ENCODE data around the gene PLXND1.

Gene PLXND1

GRCh38 chr3:129603561-129603942 lies 2.9 kb downstream of the PLXND1 start:
- DNase-seq (ENCODE audit: low read depth, low spot score), result no peak
- Histone ChIP-seq H3K36me3 (ENCODE audit: insufficient read depth, insufficient read length, low read length) (peaks cover 51% of the 10 kb centered on the region), H3K9ac (ENCODE audit: insufficient read length, low read depth) (peak overlapping the region; percentile 85), H3K4me3 (ENCODE audit: insufficient read length, low read depth) (peak overlapping the region; percentile 75), H3K27me3 (ENCODE audit: insufficient read depth, insufficient read length) (peaks cover 13% of the 10 kb centered on the region), H3K4me1 (ENCODE audit: insufficient read depth, insufficient read length) (peaks cover 60% of the 10 kb centered on the region), H3K9me3 (ENCODE audit: insufficient read depth, low read length) (no peaks in the 10 kb centered on the region)
- TF ChIP-seq ZNF274 (IDR thresholded peaks at IDR 0.05; ENCODE audit: low read depth, low read length), result no peak
- no peak for TF ChIP-seq SUZ12 (IDR thresholded peaks at IDR 0.05; ENCODE audit: extremely low read depth, insufficient read depth, insufficient read length)
- no peak for TF ChIP-seq YY1 (IDR thresholded peaks at IDR 0.05; ENCODE audit: insufficient read depth, insufficient read length)

GRCh38 chr3:129602730-129603560 lies 3.5 kb downstream of the PLXND1 start:
- Histone ChIP-seq H3K36me3 (ENCODE audit: insufficient read depth, insufficient read length, low read length) (peaks cover 53% of the 10 kb centered on the region), H3K4me3 (ENCODE audit: insufficient read length, low read depth) (peak overlapping the region; percentile 75), H3K9ac (ENCODE audit: insufficient read length, low read depth) (peak overlapping the region; percentile 85)

GRCh38 chr3:129602309-129602708 lies 4.2 kb downstream of the PLXND1 start:
- peaks cover 61% of the 10 kb centered on the region for H3K4me1 ChIP-seq (ENCODE audit: insufficient read depth, insufficient read length)
- H3K9me3 ChIP-seq (ENCODE audit: insufficient read depth, low read length), result no peaks in the 10 kb centered on the region
- peaks cover 13% of the 10 kb centered on the region for H3K27me3 ChIP-seq (ENCODE audit: insufficient read depth, insufficient read length)
- TF ChIP-seq SUZ12 (IDR thresholded peaks at IDR 0.05; ENCODE audit: extremely low read depth, insufficient read depth, insufficient read length) (no peak), YY1 (IDR thresholded peaks at IDR 0.05; ENCODE audit: insufficient read depth, insufficient read length) (no peak), ZNF274 (IDR thresholded peaks at IDR 0.05; ENCODE audit: low read depth, low read length) (no peak)
- peaks cover 53% of the 10 kb centered on the region for H3K36me3 ChIP-seq (ENCODE audit: insufficient read depth, insufficient read length, low read length)
- no peak overlapping the region for H3K4me3 ChIP-seq (ENCODE audit: insufficient read length, low read depth)
- H3K9ac ChIP-seq (ENCODE audit: insufficient read length, low read depth), result peak overlapping the region; percentile 69
- DNase-seq (ENCODE audit: low read depth, low spot score), result no peak

More at GRCh38 chr3:129602730-129603560, 3.5 kb downstream of the PLXND1 start:
- DNase-seq (ENCODE audit: low read depth, low spot score), result no peak
- Histone ChIP-seq H3K27me3 (ENCODE audit: insufficient read depth, insufficient read length) (peaks cover 13% of the 10 kb centered on the region), H3K9me3 (ENCODE audit: insufficient read depth, low read length) (no peaks in the 10 kb centered on the region), H3K4me1 (ENCODE audit: insufficient read depth, insufficient read length) (peaks cover 60% of the 10 kb centered on the region)
- TF ChIP-seq SUZ12 (IDR thresholded peaks at IDR 0.05; ENCODE audit: extremely low read depth, insufficient read depth, insufficient read length), result no peak
- no peak for TF ChIP-seq YY1 (IDR thresholded peaks at IDR 0.05; ENCODE audit: insufficient read depth, insufficient read length)
- TF ChIP-seq ZNF274 (IDR thresholded peaks at IDR 0.05; ENCODE audit: low read depth, low read length), result no peak

- peaks cover 53% of the 10 kb centered on the region for H3K36me3 ChIP-seq (ENCODE audit: insufficient read depth, insufficient read length, low read length)
- peaks cover 13% of the 10 kb centered on the region for H3K27me3 ChIP-seq (ENCODE audit: insufficient read depth, insufficient read length)
- H3K9ac ChIP-seq (ENCODE audit: insufficient read length, low read depth), result peak overlapping the region; percentile 69
- TF ChIP-seq ZNF274 (IDR thresholded peaks at IDR 0.05; ENCODE audit: low read depth, low read length) (no peak), SUZ12 (IDR thresholded peaks at IDR 0.05; ENCODE audit: extremely low read depth, insufficient read depth, insufficient read length) (no peak), YY1 (IDR thresholded peaks at IDR 0.05; ENCODE audit: insufficient read depth, insufficient read length) (no peak)
- no peaks in the 10 kb centered on the region for H3K9me3 ChIP-seq (ENCODE audit: insufficient read depth, low read length)
- DNase-seq (ENCODE audit: low read depth, low spot score), result no peak
- peaks cover 67% of the 10 kb centered on the region for H3K4me1 ChIP-seq (ENCODE audit: insufficient read depth, insufficient read length)
- no peak overlapping the region for H3K4me3 ChIP-seq (ENCODE audit: insufficient read length, low read depth)
These were observed 4.8 kb downstream of the PLXND1 start for GRCh38 chr3:129601713-129602112.

GRCh38 chr3:129600348-129600747 lies 6.1 kb downstream of the PLXND1 start:
- Histone ChIP-seq H3K27me3 (ENCODE audit: insufficient read depth, insufficient read length) (peaks cover 4% of the 10 kb centered on the region), H3K4me1 (ENCODE audit: insufficient read depth, insufficient read length) (peaks cover 79% of the 10 kb centered on the region), H3K9me3 (ENCODE audit: insufficient read depth, low read length) (no peaks in the 10 kb centered on the region), H3K36me3 (ENCODE audit: insufficient read depth, insufficient read length, low read length) (peaks cover 60% of the 10 kb centered on the region), H3K4me3 (ENCODE audit: insufficient read length, low read depth) (no peak overlapping the region), H3K9ac (ENCODE audit: insufficient read length, low read depth) (peak overlapping the region; percentile 61)
- TF ChIP-seq ZNF274 (IDR thresholded peaks at IDR 0.05; ENCODE audit: low read depth, low read length) (no peak), YY1 (IDR thresholded peaks at IDR 0.05; ENCODE audit: insufficient read depth, insufficient read length) (no peak), SUZ12 (IDR thresholded peaks at IDR 0.05; ENCODE audit: extremely low read depth, insufficient read depth, insufficient read length) (no peak)
- DNase-seq (ENCODE audit: low read depth, low spot score), result no peak

DNA sequence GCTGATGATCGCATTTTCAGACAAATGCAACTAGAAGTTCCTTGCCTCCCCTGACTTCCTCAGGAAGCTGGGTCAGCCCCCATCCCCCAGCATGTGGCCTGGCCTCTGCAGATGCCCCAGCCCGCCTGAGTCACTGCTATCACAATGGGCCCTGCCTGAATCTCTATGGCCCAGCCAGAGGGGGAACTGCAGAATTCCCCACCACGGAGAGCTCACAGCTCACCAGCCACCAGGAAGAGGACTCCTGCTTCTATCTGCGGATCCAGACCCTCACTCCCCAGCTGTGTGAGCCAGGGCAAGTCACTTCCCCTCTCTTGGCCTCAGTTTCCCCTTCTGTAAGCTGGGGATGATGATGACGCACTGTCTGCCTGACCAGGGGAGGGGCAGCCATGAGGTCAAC lies 6.9 kb downstream of the PLXND1 start:
- Histone ChIP-seq H3K4me3 (ENCODE audit: insufficient read length, low read depth) (no peak overlapping the region), H3K9ac (ENCODE audit: insufficient read length, low read depth) (peak overlapping the region; percentile 61), H3K36me3 (ENCODE audit: insufficient read depth, insufficient read length, low read length) (peaks cover 62% of the 10 kb centered on the region), H3K9me3 (ENCODE audit: insufficient read depth, low read length) (no peaks in the 10 kb centered on the region), H3K4me1 (ENCODE audit: insufficient read depth, insufficient read length) (peaks cover 85% of the 10 kb centered on the region), H3K27me3 (ENCODE audit: insufficient read depth, insufficient read length) (peaks cover under 1% of the 10 kb centered on the region)
- peak; percentile 82 for DNase-seq (ENCODE audit: low read depth, low spot score)
- no peak for TF ChIP-seq SUZ12 (IDR thresholded peaks at IDR 0.05; ENCODE audit: extremely low read depth, insufficient read depth, insufficient read length)
- TF ChIP-seq YY1 (IDR thresholded peaks at IDR 0.05; ENCODE audit: insufficient read depth, insufficient read length), result no peak
- TF ChIP-seq ZNF274 (IDR thresholded peaks at IDR 0.05; ENCODE audit: low read depth, low read length), result no peak

- no peaks in the 10 kb centered on the region for H3K9me3 ChIP-seq (ENCODE audit: insufficient read depth, low read length)
- H3K9ac ChIP-seq (ENCODE audit: insufficient read length, low read depth), result peak overlapping the region; percentile 58
- no peaks in the 10 kb centered on the region for H3K27me3 ChIP-seq (ENCODE audit: insufficient read depth, insufficient read length)
- H3K4me3 ChIP-seq (ENCODE audit: insufficient read length, low read depth), result no peak overlapping the region
- H3K4me1 ChIP-seq (ENCODE audit: insufficient read depth, insufficient read length), result peaks cover 83% of the 10 kb centered on the region
- no peak for TF ChIP-seq SUZ12 (IDR thresholded peaks at IDR 0.05; ENCODE audit: extremely low read depth, insufficient read depth, insufficient read length)
- TF ChIP-seq ZNF274 (IDR thresholded peaks at IDR 0.05; ENCODE audit: low read depth, low read length), result no peak
- no peak for TF ChIP-seq YY1 (IDR thresholded peaks at IDR 0.05; ENCODE audit: insufficient read depth, insufficient read length)
- no peak for DNase-seq (ENCODE audit: low read depth, low spot score)
- H3K36me3 ChIP-seq (ENCODE audit: insufficient read depth, insufficient read length, low read length), result peaks cover 62% of the 10 kb centered on the region
These were observed 7.4 kb downstream of the PLXND1 start for GRCh38 chr3:129599073-129599472.

All from NT2/D1 (cell line).